ENCODE results near the gene ATP13A1.
"Not testable (repeated sequence)": the region's sequence is repeated elsewhere in the genome, so short reads cannot be mapped to it uniquely, and the experiment has no call there.

Gene ATP13A1

GRCh38 chr19:19697589-19697988 lies 34.1 kb upstream of the ATP13A1 start:
- no peak for TF ChIP-seq CTCF (IDR thresholded peaks at IDR 0.05; ENCODE audit: borderline replicate concordance, control extremely low read depth, extremely low read depth, insufficient read depth, missing control alignments)
- no peak for DNase-seq (ENCODE audit: low spot score)

GRCh38 chr19:19696386-19696785 lies 32.9 kb upstream of the ATP13A1 start:
- TF ChIP-seq CTCF (IDR thresholded peaks at IDR 0.05; ENCODE audit: borderline replicate concordance, control extremely low read depth, extremely low read depth, insufficient read depth, missing control alignments): no peak

More at GRCh38 chr19:19697589-19697988, 34.1 kb upstream of the ATP13A1 start:
- in situ Hi-C loops (cut with MboI; ENCODE audit: low sequenced_read_pairs, unreplicated experiment): no loop called here

DNA sequence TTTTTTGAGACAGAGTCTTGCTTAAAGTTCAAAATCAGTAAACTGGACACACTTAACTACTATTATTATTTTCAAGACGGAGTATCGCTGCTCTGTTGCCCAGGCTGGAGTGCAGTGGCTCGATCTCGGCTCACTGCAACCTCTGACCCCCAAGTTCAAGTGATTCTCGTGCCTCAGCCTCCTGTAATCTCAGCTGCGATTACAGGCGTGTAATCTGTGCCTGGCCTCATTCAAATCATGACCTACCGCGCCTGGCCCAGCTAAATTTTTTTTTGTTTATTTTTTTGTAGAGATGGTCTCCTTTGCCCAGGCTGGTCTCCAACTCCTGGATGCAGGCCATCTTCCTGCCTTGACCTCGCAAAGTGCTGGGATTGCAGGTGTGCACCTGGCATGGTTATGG lies 28.2 kb upstream of the ATP13A1 start:
- in situ Hi-C loops (cut with MboI; ENCODE audit: low sequenced_read_pairs, unreplicated experiment): no loop called here
- no peak for TF ChIP-seq CTCF (IDR thresholded peaks at IDR 0.05; ENCODE audit: borderline replicate concordance, control extremely low read depth, extremely low read depth, insufficient read depth, missing control alignments)
- DNase-seq (ENCODE audit: low spot score): no peak

More at GRCh38 chr19:19696386-19696785, 32.9 kb upstream of the ATP13A1 start:
- no peak for DNase-seq (ENCODE audit: low spot score)
- in situ Hi-C loops (cut with MboI; ENCODE audit: low sequenced_read_pairs, unreplicated experiment): no loop called here

GRCh38 chr19:19689023-19689422 lies 25.5 kb upstream of the ATP13A1 start:
- in situ Hi-C loops (cut with MboI; ENCODE audit: low sequenced_read_pairs, unreplicated experiment): not testable (repeated sequence)

DNA sequence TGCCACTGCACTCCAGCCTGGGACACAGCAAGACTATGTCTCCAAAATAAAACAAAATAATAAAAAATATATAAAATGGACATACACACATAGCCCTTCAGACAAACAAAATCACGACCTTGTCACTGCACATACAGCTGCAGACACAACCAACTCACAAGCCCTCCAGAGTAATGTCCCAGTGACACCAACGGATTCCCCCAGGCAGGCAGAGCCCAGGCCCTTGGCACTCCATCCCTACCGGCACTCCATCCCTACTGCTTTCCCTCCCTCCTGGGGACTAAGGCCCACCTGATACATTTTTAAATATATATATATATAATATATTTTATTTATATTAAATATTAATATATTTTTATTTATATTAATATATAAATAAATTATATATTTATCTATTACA lies 23.6 kb upstream of the ATP13A1 start:
- no peak for TF ChIP-seq CTCF (IDR thresholded peaks at IDR 0.05; ENCODE audit: borderline replicate concordance, control extremely low read depth, extremely low read depth, insufficient read depth, missing control alignments)
- in situ Hi-C loops (cut with MboI; ENCODE audit: low sequenced_read_pairs, unreplicated experiment): no loop called here
- DNase-seq (ENCODE audit: low spot score): no peak

More at GRCh38 chr19:19689023-19689422, 25.5 kb upstream of the ATP13A1 start:
- DNase-seq (ENCODE audit: low spot score): not testable (repeated sequence)

- no peak for TF ChIP-seq CTCF (IDR thresholded peaks at IDR 0.05; ENCODE audit: borderline replicate concordance, control extremely low read depth, extremely low read depth, insufficient read depth, missing control alignments)
- in situ Hi-C loops (cut with MboI; ENCODE audit: low sequenced_read_pairs, unreplicated experiment): no loop called here
- no peak for DNase-seq (ENCODE audit: low spot score)
Measured at GRCh38 chr19:19686580-19686979, 23.1 kb upstream of the ATP13A1 start.

DNA sequence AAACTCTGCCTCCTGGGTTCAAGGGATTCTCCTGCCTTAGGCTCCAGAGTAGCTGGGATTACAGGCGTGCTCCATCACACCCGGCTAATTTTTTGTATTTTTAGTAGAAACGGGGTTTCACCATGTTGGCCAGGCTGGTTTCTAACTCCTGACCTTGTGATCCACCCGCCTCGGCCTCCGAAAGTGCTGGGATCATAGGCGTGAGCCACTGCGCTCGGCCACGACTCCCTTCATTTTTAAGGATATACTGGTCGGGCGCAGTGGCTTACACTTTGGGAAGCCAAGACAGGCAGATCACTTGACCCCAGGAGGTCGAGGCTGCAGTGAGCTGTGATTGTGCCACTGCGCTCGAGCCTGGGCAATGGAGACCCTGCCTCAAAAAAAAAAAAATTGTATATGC lies 22.6 kb upstream of the ATP13A1 start:
- DNase-seq (ENCODE audit: low spot score); in situ Hi-C loops (cut with MboI; ENCODE audit: low sequenced_read_pairs, unreplicated experiment): not testable (repeated sequence)

Measured in GM13976 (cell line).